Suppressor macrophage (primary cell): ENCODE measurements around the gene TMEM151B.
"Not testable (repeated sequence)": the region's sequence is repeated elsewhere in the genome, so short reads cannot be mapped to it uniquely, and the experiment has no call there.

ENCODE experiments used
- DNase-seq, 4 experiments: peaks; one replicate each; pipeline ENCODE4 v3.0.0-alpha.2; 2020 to 2022

Gene TMEM151B

GRCh38 chr6:44306710-44307109, 36.5 kb downstream of the TMEM151B start:
- no peak for DNase-seq

- no peak for DNase-seq
Measured at GRCh38 chr6:44307217-44307616, 37.0 kb downstream of the TMEM151B start.

DNA sequence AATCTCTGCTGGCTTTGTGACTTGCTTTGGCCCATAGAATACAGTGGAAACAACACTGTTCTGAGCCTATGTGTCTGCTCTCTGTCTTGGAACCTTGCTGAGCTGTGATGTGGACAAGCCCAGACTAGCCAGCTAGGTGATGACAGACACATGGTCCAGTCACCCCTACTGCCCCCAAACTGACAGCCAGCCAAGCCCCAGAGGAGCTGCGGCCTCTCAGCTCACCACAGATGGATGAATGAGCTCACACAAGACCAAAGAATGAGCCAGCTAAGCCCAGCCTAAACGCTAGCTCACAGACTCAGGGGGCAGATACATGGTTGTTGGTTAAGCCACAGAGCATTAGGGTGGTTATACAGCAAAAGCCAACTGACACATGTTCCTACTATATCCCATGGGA, 38.8 kb downstream of the TMEM151B start:
- DNase-seq = no peak

DNA sequence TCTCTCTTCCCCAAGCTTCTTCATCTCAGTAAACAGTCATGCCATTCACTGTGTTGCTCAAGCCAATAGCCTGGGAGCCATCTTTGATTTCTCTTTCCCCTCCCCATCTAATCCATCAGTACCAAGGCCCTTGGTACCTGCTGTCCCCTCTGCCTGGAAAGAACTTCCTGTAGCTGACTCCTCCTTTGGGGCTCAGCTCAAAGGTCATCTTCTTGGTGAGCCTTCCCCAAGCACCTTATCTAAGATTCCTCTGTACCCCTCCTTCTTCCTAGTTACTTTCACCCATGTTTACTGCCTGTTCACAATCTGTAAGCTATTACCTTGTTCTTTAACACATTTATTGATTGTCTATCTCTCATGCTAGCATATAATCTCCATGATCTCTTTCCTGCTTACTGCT, 39.4 kb downstream of the TMEM151B start:
- no peak for DNase-seq

DNA sequence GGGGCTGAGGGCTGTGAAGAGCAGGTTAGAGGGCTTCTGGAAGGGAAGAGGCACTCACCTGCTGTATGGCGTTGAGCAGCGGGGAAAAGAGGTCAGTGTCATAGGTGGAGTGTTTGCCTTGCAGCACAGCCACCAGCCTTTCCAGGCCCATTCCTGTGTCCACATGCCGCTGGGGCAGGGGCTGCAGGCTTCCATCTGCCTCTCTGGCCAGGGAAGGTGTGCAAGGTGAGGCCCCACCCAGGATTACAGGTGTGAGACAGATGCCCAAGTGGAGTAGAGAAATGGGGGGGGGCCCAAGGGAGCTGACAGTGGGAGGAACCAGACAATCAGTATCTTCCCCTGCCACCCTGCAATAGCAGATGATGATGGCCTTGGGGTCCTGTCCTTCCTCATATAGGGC, 40.0 kb downstream of the TMEM151B start:
- no peak for DNase-seq

GRCh38 chr6:44311304-44311703, 41.1 kb downstream of the TMEM151B start:
- DNase-seq = no peak

DNA sequence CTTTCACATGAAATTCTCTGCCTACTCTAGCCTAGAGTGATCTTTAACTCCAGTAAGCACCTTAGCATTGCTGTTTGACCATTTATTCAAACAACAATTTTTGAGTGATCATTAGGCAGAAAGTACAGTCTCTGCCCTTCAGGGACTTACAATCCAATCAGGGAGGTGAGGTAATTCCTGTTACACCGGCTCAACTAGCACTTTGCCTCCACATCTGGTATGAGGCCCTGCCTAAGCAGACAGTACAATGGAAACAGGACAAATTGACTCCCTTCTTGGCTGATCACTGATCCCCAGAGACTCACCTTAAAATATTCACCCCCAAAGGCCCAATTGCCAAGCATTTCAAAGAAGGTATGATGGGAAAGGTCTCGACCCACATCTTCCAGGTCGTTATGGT, 41.5 kb downstream of the TMEM151B start:
- no peak for DNase-seq

GRCh38 chr6:44312901-44313788, 42.9 kb downstream of the TMEM151B start, which contains the start of gene AARS2:
Gene AARS2 (minus strand): TSS chr6:44313347. CDS start chr6:44313323, 24 bp downstream.
- peak; percentile 92 to 96 (median 96) for DNase-seq

GRCh38 chr6:44314657-44315056, 44.4 kb downstream of the TMEM151B start:
- not testable (repeated sequence) for DNase-seq

DNA sequence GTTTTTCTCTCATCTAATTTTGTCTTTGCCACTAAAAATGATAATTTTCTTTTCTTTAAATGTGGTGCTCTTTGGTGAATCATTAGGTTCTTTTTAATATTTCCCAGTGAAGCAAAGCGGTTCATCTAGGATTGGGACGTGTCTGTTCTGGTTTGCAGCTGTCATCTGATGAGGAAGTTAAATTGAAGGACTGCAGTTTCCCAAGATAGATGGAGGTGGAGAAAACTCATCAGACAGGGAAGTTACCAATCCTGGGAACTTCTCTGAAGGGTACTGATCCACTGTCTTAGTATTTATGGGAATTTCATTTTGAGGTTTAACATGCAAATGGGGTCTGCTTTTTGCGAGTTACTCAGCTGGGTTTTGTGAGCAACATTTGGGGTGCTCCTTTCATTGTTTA, 45.3 kb downstream of the TMEM151B start:
- peak; percentile 46 to 82 (median 72) for DNase-seq

GRCh38 chr6:44315951-44316350, 45.7 kb downstream of the TMEM151B start:
- DNase-seq = no peak

- DNase-seq = peak; percentile 46 to 81 (median 66)
Measured at GRCh38 chr6:44316481-44316880, 46.2 kb downstream of the TMEM151B start.

- DNase-seq = not testable (repeated sequence)
Measured at GRCh38 chr6:44317136-44317631, 46.9 kb downstream of the TMEM151B start.

DNA sequence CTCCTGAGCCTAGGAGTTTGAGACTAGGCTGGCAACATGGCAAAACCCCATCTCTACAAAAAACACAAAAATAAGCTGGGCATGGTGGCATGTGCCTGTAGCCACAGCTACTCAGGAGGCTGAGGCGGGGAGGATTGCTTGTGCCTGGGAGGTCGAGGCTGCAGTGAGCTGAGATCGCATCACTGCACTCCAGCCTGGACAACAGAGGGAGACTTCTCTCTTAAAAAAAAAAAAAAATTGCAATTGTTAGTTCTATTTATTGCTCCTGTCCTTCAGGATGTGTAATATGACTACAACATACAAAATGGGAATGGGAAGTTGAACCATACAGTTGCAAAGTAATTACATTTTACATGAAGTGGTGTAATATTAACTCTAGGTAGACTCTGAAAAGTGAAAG, 51.0 kb downstream of the TMEM151B start:
- peak in 1 of 4 experiments; percentile 33 for DNase-seq

DNA sequence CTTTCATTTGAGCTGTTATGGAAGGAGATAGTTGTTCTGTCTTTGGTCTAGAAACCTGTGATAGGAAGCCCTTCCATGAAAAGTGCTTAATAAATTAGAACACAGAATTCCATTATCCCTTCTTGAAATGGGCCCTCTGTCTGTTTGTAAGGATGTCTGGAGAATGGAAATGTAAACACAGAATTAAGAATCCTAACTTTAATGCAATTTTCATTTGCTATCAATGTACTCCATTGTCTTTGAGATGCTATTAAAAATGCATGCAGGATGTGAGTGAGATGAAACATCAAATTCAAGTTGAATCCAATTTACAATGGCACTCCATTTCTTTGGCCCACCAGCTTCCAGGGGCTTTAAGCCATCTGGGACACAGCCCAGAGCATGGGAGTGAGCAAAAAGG, 56.8 kb downstream of the TMEM151B start:
- no peak for DNase-seq

DNA sequence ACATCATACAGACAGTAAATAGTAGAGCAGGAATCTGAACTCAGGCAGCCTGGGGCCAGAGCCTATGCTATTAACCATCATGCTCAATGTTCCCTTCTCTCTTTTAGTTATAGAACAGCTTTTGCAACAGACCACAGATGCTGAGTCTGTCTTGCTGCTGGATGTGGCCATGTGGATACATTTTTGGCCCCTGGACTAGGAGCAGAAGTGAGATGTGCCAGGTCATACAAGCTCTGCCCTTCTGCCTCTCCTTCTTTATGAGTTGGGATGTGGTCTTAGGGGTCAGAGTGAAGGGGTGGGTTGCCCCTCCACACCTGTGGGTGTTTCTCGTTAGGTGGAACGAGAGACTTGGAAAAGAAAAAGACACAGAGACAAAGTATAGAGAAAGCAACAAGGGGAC, 57.5 kb downstream of the TMEM151B start:
- no peak for DNase-seq

DNA sequence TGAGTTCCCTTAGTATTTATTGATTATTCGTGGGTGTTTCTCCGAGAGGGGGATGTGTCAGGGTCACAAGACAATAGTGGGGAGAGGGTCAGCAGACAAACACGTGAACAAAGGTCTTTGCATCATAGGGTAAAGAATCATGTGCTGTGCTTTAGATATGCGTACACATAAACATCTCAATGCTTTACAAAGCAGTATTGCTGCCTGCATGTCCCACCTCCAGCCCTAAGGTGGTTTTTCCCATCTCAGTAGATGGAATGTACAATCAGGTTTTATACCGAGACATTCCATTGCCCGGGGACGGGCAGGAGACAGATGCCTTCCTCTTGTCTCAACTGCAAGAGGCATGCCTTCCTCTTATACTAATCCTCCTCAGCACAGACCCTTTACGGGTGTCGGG, 58.0 kb downstream of the TMEM151B start:
- not testable (repeated sequence) for DNase-seq

GRCh38 chr6:44329858-44330257, 59.6 kb downstream of the TMEM151B start:
- DNase-seq = no peak

DNA sequence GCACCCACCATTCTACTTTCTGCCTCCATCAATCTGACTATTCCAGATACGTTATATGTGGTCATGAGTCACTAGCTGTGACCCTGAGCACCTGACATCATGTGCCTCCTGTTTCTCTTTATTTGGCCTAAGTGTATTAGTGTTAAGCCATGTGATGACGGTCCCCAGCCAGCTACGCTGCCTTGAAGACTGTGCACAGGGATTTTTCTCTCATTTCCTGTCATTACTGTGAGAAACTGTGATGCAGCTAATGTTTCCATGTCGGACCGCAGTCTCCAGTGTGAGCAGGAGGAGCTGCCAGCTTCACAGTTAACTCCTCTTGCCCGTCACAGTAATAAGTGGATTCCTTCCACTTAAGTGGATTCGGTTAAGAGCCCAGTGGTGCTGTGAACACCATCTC, 62.3 kb downstream of the TMEM151B start:
- peak in 3 of 4 experiments; percentile 18 to 26 (median 18) for DNase-seq

DNA sequence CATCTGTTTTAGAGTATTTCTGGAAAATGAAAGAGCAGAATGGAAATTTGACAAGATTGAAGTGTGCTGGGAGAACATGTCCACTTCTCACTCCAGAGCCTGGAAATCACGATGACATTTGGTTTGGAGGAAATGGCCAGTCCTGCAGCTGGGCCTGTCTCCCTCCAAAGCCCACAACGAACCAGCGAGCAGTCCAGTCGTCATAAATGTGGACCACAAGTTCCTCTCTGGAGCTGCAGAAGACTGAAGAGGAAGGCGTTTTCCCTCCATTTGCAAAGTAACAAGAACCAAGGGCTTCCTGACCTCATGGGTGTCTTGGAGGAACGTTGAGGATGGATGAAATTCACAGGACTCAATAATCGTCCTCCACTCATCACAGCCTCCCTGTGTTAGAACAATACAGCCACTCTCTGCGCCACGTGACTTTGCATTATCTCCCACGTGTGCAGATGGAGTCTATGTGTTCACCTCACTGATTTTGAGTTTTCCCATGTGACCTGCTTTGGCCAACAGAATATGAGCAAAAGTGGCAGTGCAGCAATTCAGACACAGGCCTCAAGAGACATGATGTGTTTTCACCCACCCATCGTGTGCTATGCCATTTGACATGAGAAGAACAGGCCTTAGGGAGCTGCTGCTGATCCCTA, 63.1 kb downstream of the TMEM151B start:
- DNase-seq = peak; percentile 72 to 85 (median 82)

GRCh38 chr6:44333942-44334341, 63.7 kb downstream of the TMEM151B start:
- DNase-seq = peak; percentile 35 to 85 (median 71)

- no peak for DNase-seq
Measured at GRCh38 chr6:44335631-44336030, 65.4 kb downstream of the TMEM151B start.
